PC-3 (cell line): ENCODE results near the gene FBXO31. TPM values are rescaled to one million over a fixed set of nuclear protein-coding genes. Genes with fewer than 3 reads are reported as not detected.
A peak's percentile ranks its signal among the peaks of the same experiment; 100 is the strongest.
"Not testable (repeated sequence)": the region's sequence is repeated elsewhere in the genome, so short reads cannot be mapped to it uniquely, and the experiment has no call there.

Source experiments
- ATAC-seq: fragments of 200-7000 bp; cut with Tn5 transposase; 2 replicates; pipeline ENCODE4 v1.9.1; 2020; ENCODE audit warnings: mild to moderate bottlenecking, moderate library complexity
- BruUV-seq: library from RNA; stranded (reverse); fragments of 400-500 nt; replicated peaks from 2 replicates; lab custom pipeline; 2021; lab: Mats Ljungman, UMichigan
- CTCF ChIA-PET: fragments of 300-600 bp; sonication (Branson Sonifier 250); formaldehyde crosslinking; loops from one replicate; lab custom pipeline; 2022; ENCODE audit warnings: antibody characterized with exemption; lab: Charles Lee
- POLR2A ChIA-PET: fragments of 300-600 bp; sonication (Branson Sonifier 250); formaldehyde crosslinking; loops from one replicate; lab custom pipeline; 2022; ENCODE audit warnings: antibody characterized with exemption; ENCODE audit not compliant: unreplicated experiment; lab: Charles Lee
- DNase-seq: peaks from one replicate; pipeline ENCODE4 v3.0.0-alpha.2; 2015
- H2AFZ ChIP-seq: fragments of 300-600 bp; sonication (generic); 2 replicates; pipeline ENCODE4 v1.6.0; 2016; ENCODE audit warnings: antibody characterized with exemption, low read length
- H3F3A ChIP-seq: fragments of 300-600 bp; sonication (generic); one replicate; pipeline ENCODE4 v1.6.0; 2017; ENCODE audit warnings: antibody characterized with exemption, low read length, control low read depth, mild to moderate bottlenecking; ENCODE audit not compliant: unreplicated experiment
- H3K27ac ChIP-seq: fragments of 300-600 bp; sonication (generic); 2 replicates; pipeline ENCODE4 v1.5.1; 2016; ENCODE audit warnings: mild to moderate bottlenecking, low read length
- H3K27me3 ChIP-seq: fragments of 300-600 bp; sonication (generic); 2 replicates; pipeline ENCODE4 v1.6.1; 2016; ENCODE audit warnings: low read length, mixed read lengths
- H3K36me3 ChIP-seq: fragments of 300-600 bp; sonication (generic); 2 replicates; pipeline ENCODE4 v1.6.1; 2016; ENCODE audit warnings: low read depth, mixed run types, low read length, mixed read lengths
- H3K4me1 ChIP-seq: fragments of 300-600 bp; sonication (generic); 2 replicates; pipeline ENCODE4 v1.5.1; 2016; ENCODE audit warnings: low read length; ENCODE audit not compliant: insufficient read depth
- H3K4me2 ChIP-seq: fragments of 300-600 bp; sonication (generic); 2 replicates; pipeline ENCODE4 v1.6.0; 2016; ENCODE audit warnings: low read length
- H3K4me3 ChIP-seq: fragments of 300-600 bp; sonication (generic); 2 replicates; pipeline ENCODE4 v1.5.1; 2016; ENCODE audit warnings: mild to moderate bottlenecking, low read length, mixed read lengths
- H3K79me2 ChIP-seq: fragments of 300-600 bp; sonication (generic); 2 replicates; pipeline ENCODE4 v1.6.1; 2017; ENCODE audit warnings: low read length, mixed read lengths
- H3K9ac ChIP-seq: fragments of 300-600 bp; sonication (generic); 2 replicates; pipeline ENCODE4 v1.6.0; 2016; ENCODE audit warnings: mild to moderate bottlenecking, low read length
- H3K9me2 ChIP-seq: fragments of 300-600 bp; sonication (generic); replicated peaks from 2 replicates; pipeline ENCODE4 v1.6.1; 2016; ENCODE audit warnings: mixed run types, low read length, mixed read lengths
- H3K9me3 ChIP-seq: fragments of 300-600 bp; sonication (generic); 2 replicates; pipeline ENCODE4 v1.6.1; 2016; ENCODE audit warnings: low read length, mixed read lengths
- H4K20me1 ChIP-seq: fragments of 300-600 bp; sonication (generic); 2 replicates; pipeline ENCODE4 v1.6.1; 2016; ENCODE audit warnings: low read length, mixed read lengths
- CTCF ChIP-seq: fragments of 300-600 bp; sonication (generic); conservative IDR thresholded peaks from 2 replicates; pipeline ENCODE4 v1.5.1; 2017; ENCODE audit warnings: antibody characterized with exemption, low read depth, mild to moderate bottlenecking, low read length
- EZH2 ChIP-seq: fragments of 300-600 bp; sonication (generic); IDR thresholded peaks from one replicate; pipeline ENCODE4 v1.6.1; 2017; ENCODE audit warnings: antibody characterized with exemption, mild to moderate bottlenecking, low read length; ENCODE audit not compliant: unreplicated experiment
- EZH2phosphoT487 ChIP-seq: fragments of 300-600 bp; sonication (generic); IDR thresholded peaks from 2 replicates; pipeline ENCODE4 v1.6.1; 2018; ENCODE audit warnings: mild to moderate bottlenecking, antibody characterized with exemption, low read length, borderline replicate concordance
- intact Hi-C: fragments of 100-400 bp; cut with micrococcal nuclease; formaldehyde crosslinking; loops from 2 replicates; pipeline ENCODE4 v1.9.0; 2023
- total RNA-seq: library from RNA; depleted of rRNA; stranded (reverse); fragments of >200 nt; gene quantifications from 2 replicates; pipeline ENCODE4 v1.2.3, GENCODE V29; 2014

FBXO31 gene
- total RNA-seq, 1 experiment from 2014 or later = 14.8 TPM

GRCh38 chr16:87388818-87389134, 5.2 kb upstream of the FBXO31 start:
- H3F3A ChIP-seq = no peaks in the 10 kb centered on the region
- intact Hi-C loops = no loop called here

DNA sequence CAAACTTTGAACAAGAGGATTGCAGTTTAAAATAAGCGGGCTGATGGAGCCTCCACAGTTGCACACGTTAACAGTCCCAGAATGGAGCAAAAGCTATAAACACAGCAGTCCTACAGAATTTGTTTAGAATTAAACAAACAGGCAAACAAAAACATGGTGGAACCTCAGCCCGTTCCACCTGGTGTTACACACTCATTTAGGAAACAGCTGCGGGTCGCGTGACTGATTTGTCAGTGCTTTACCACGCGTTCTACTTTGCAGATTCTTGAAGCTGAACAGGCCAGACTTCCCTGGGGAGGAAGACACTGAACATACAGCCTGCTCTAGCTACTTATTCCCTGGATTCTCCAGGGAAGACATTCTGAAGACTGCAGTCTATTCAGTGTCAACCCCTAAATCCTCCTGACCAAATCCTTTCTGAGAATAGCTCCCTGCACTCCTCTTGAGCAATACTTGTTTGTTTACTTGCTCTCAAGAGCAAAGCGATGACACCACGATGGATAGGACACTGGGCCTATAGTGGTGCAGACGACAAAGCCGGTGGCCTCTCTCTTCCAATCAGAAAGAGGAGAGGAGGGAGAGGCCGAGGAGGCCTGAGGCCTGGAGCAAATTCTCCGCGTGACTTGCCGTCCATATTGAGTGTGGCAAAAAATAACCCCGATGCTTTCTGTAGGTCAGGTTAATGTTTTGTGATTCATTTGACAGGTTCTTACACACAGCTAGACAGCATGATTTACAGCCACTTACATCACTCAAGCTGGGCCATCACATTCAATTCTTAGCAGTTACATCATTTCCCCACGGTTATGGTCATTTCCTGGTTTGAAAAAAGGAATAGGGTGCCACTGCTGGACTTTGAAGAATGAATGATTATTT, 4.6 kb upstream of the FBXO31 start:
- ATAC-seq (peak; percentile 74), DNase-seq (peak; percentile 96)
- H2AFZ ChIP-seq = peak overlapping the region; percentile 75
- BruUV-seq = TSS peak; percentile 62
- H3K9ac ChIP-seq = no peak overlapping the region
- TF ChIP-seq EZH2phosphoT487 (no peak), CTCF (no peak), EZH2 (no peak)
- H3K79me2 ChIP-seq = peaks cover 5% of the 10 kb centered on the region
- peaks cover 2% of the 10 kb centered on the region; the same call in 1 of the 2 replicates for H4K20me1 ChIP-seq
- H3K36me3 ChIP-seq = no peaks in the 10 kb centered on the region
- peak overlapping the region; percentile 51 for H3K27ac ChIP-seq
- H3K4me2 ChIP-seq = peak overlapping the region; percentile 86
- CTCF ChIA-PET = no interaction called here
- H3K4me3 ChIP-seq = peak overlapping the region; percentile 51; the same call in 1 of the 2 replicates
- intact Hi-C loops = no loop called here
- H3K4me1 ChIP-seq = peaks cover 20% of the 10 kb centered on the region
- H3K9me3 ChIP-seq = no peaks in the 10 kb centered on the region
- no peaks in the 10 kb centered on the region for H3F3A ChIP-seq
- no peaks in the 10 kb centered on the region for H3K9me2 ChIP-seq
- H3K27me3 ChIP-seq = no peaks in the 10 kb centered on the region
- POLR2A ChIA-PET = no interaction called here

More at GRCh38 chr16:87388818-87389134, 5.2 kb upstream of the FBXO31 start:
- no peaks in the 10 kb centered on the region for H3K27me3 ChIP-seq
- peak overlapping the region; percentile 46 for H3K27ac ChIP-seq
- H3K9ac ChIP-seq = no peak overlapping the region
- ATAC-seq = no peak
- no peaks in the 10 kb centered on the region for H3K9me3 ChIP-seq
- H3K4me2 ChIP-seq = peak overlapping the region; percentile 68
- TF ChIP-seq CTCF (no peak), EZH2 (no peak), EZH2phosphoT487 (no peak)
- peak overlapping the region; percentile 34; the same call in 1 of the 2 replicates for H3K4me3 ChIP-seq
- BruUV-seq = no TSS peak
- ChIA-PET CTCF (no interaction called here), POLR2A (no interaction called here)
- no peaks in the 10 kb centered on the region for H3K9me2 ChIP-seq
- no peak for DNase-seq
- no peaks in the 10 kb centered on the region for H3K36me3 ChIP-seq
- H2AFZ ChIP-seq = no peak overlapping the region
- peaks cover 8% of the 10 kb centered on the region; the same call in 1 of the 2 replicates for H4K20me1 ChIP-seq
- H3K4me1 ChIP-seq = peaks cover 24% of the 10 kb centered on the region
- H3K79me2 ChIP-seq = peaks cover 11% of the 10 kb centered on the region

DNA sequence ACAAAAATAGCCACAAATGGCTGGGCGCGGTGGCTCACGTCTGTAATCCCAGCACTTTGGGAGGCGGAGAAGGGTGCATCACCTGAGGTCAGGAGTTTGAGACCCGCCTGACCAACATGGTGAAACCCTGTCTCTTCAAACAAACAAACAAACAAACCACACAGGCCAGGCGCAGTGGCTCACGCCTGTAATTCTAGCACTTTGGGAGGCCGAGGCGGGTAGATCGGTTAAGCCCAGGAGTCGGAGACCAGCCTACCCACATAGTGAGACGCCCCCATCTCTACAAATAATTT, 1.2 kb upstream of the FBXO31 start:
- BruUV-seq, H3K9ac ChIP-seq: not testable (repeated sequence)
- H3K4me1 ChIP-seq = peaks cover 27% of the 10 kb centered on the region

More for the DNA sequence above, 1.2 kb upstream of the FBXO31 start:
- H3K4me2 ChIP-seq, CTCF ChIA-PET, H2AFZ ChIP-seq, DNase-seq, H3K27me3 ChIP-seq, H3K9me3 ChIP-seq, H3K36me3 ChIP-seq, H3K9me2 ChIP-seq, H3K4me3 ChIP-seq, H3K27ac ChIP-seq, POLR2A ChIA-PET, intact Hi-C loops, H3F3A ChIP-seq, ATAC-seq: not testable (repeated sequence)
- H4K20me1 ChIP-seq = peaks cover 19% of the 10 kb centered on the region; the same call in 1 of the 2 replicates
- peaks cover 33% of the 10 kb centered on the region for H3K79me2 ChIP-seq
